ENCODE results near the gene BICC1. TPM values are rescaled to one million over a fixed set of nuclear protein-coding genes. Genes with fewer than 3 reads are reported as not detected.

Gene BICC1
- total RNA-seq, 2 donors from 2014 or later: 35.3 to 42.0 TPM

DNA sequence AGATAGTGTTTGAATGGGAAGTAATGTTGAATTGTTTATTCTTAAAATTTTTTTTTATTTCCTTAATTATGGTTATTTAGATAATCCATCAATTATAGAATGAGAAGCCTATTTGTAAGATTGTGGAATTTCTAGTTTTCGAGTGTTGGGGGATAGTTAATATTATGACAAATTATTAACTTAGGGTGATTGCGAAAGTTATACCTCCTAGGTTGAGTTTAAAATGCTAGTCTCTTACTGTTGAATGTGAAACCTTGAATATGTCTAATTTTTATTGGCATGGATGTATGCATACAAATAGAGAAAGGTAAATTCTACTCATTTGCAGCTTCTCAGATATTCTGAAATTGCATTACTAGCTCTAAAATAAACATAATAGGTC is 43.2 kb downstream of the BICC1 start:
- H3K4me1 ChIP-seq: no peaks in the 10 kb centered on the region
- no peak for TF ChIP-seq POLR2A (IDR thresholded peaks at IDR 0.05)
- TF ChIP-seq, protein P1, sequence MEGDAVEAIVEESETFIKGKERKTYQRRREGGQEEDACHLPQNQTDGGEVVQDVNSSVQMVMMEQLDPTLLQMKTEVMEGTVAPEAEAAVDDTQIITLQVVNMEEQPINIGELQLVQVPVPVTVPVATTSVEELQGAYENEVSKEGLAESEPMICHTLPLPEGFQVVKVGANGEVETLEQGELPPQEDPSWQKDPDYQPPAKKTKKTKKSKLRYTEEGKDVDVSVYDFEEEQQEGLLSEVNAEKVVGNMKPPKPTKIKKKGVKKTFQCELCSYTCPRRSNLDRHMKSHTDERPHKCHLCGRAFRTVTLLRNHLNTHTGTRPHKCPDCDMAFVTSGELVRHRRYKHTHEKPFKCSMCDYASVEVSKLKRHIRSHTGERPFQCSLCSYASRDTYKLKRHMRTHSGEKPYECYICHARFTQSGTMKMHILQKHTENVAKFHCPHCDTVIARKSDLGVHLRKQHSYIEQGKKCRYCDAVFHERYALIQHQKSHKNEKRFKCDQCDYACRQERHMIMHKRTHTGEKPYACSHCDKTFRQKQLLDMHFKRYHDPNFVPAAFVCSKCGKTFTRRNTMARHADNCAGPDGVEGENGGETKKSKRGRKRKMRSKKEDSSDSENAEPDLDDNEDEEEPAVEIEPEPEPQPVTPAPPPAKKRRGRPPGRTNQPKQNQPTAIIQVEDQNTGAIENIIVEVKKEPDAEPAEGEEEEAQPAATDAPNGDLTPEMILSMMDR (IDR thresholded peaks at IDR 0.05): no peak
- H3K36me3 ChIP-seq (replicated peaks in 1 of 2; ENCODE audit: insufficient read depth in 1 of 2, low read depth in 2 of 2): no peaks in the 10 kb centered on the region
- 35 to 36% methylated on average over 2 of the region's 2 CpGs for WGBS, 2 donors
- ATAC-seq: no peak
- no peak overlapping the region for H3K4me3 ChIP-seq
- H3K27me3 ChIP-seq: no peaks in the 10 kb centered on the region
- intact Hi-C loops (cut with DNase I): no loop called here
- no peak for DNase-seq
- H3K27ac ChIP-seq: peak overlapping the region in 2 of 4 donors; percentile 23 to 39
- peaks cover 0 to 12% (median 0%) of the 10 kb centered on the region in 3 donors for H3K9me3 ChIP-seq

DNA sequence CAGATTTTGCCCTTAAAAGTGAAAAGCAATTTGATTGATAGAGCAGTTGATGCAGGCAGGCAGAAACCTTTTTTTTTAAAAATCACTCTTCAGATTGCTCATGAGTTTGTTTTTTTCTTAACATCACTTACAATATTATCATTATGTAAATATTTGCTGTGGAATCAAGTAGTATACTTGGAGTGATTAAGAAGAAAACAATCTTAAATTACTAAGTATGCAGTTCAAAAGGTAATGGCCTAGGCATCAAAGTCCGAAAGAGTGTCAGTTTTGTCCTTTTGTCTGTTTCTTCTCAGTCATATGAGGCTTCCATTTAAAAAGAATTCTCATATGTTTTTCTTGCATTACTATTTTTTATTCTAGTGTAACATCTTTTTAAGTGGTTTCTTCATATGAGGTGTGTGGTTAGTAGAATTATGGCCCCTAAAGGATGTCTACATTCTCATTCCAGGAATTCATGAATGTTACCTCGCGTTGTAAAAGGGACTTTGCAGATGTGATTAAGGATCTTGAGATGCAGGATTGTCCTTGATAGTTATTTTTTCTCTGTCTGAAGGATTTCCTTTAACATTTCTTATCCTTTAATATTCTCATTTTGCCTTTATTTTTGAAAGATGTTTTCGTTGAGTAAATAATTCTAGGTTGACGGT is 44.0 kb downstream of the BICC1 start:
- TF ChIP-seq, protein P1 (IDR thresholded peaks at IDR 0.05): no peak
- TF ChIP-seq POLR2A (IDR thresholded peaks at IDR 0.05): no peak
- Histone ChIP-seq H3K27ac (peak overlapping the region in 2 of 4 donors; percentile 23 to 39), H3K27me3 (no peaks in the 10 kb centered on the region), H3K4me3 (no peak overlapping the region), H3K36me3 (replicated peaks in 1 of 2; ENCODE audit: insufficient read depth in 1 of 2, low read depth in 2 of 2) (no peaks in the 10 kb centered on the region), H3K9me3 (peaks cover 0 to 12% (median 0%) of the 10 kb centered on the region in 3 donors), H3K4me1 (no peaks in the 10 kb centered on the region)
- WGBS, 2 donors: 65 to 74% methylated on average over 5 of the region's 5 CpGs
- intact Hi-C loops (cut with DNase I): no loop called here
- DNase-seq (no peak), ATAC-seq (no peak)

DNA sequence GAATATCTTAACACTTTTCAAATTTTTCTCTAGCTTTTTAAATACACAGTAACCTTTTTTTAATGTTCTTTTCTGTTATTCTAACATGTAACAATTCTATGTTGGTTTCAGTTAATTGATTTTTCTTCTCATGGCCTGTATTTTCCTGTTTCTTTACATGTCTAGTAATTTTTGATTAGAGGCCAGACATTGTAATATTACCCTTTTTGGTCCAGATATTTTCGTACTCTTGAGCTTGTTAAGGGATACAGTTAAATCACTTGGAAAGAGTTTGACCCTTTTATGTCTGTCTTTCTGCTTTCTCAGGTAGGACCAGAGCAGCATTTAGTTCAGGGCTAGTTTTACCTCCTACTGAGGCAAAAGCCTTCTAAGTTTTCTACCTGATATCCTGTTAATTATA is 45.0 kb downstream of the BICC1 start:
- TF ChIP-seq, protein P1 (IDR thresholded peaks at IDR 0.05): no peak
- no peak for TF ChIP-seq POLR2A (IDR thresholded peaks at IDR 0.05)
- DNase-seq (no peak), ATAC-seq (no peak)
- H3K9me3 ChIP-seq: peaks cover 0 to 14% (median 0%) of the 10 kb centered on the region in 3 donors
- no peaks in the 10 kb centered on the region for H3K4me1 ChIP-seq
- no peak overlapping the region for H3K27ac ChIP-seq
- H3K27me3 ChIP-seq: no peaks in the 10 kb centered on the region
- H3K36me3 ChIP-seq (replicated peaks in 1 of 2; ENCODE audit: insufficient read depth in 1 of 2, low read depth in 2 of 2): no peaks in the 10 kb centered on the region
- no peak overlapping the region for H3K4me3 ChIP-seq
- intact Hi-C loops (cut with DNase I): no loop called here
- WGBS, 2 donors: 47 to 64% methylated on average over 1 of the region's 1 CpG

DNA sequence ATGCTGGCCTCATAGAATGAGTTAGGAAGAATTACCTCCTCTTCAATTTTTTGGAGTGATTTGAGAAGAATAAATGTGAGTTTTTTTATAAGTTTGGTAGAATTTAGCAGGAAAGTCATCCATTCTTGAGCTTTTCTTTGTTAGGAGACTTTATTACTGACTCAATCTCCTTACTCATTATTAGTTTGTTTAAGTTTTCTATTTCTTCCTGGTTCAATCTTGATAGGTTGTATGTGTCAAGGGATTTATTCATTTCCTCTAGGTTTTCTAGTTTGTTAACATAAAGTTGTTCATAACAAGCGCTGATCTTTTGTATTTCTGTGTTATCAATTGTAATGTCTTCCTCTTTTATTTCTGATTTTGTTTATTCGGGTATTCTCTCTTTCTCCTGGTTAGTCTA is 47.4 kb downstream of the BICC1 start:
- H3K27me3 ChIP-seq: no peaks in the 10 kb centered on the region
- peaks cover 0 to 17% (median 0%) of the 10 kb centered on the region in 3 donors for H3K9me3 ChIP-seq
- DNase-seq (no peak), ATAC-seq (no peak)
- H3K36me3 ChIP-seq (replicated peaks in 1 of 2; ENCODE audit: insufficient read depth in 1 of 2, low read depth in 2 of 2): no peaks in the 10 kb centered on the region
- 64 to 71% methylated on average over 2 of the region's 2 CpGs for WGBS, 2 donors
- TF ChIP-seq POLR2A (IDR thresholded peaks at IDR 0.05): no peak
- TF ChIP-seq, protein P1 (IDR thresholded peaks at IDR 0.05): no peak
- H3K27ac ChIP-seq: no peak overlapping the region
- intact Hi-C loops (cut with DNase I): no loop called here
- no peaks in the 10 kb centered on the region for H3K4me1 ChIP-seq
- no peak overlapping the region for H3K4me3 ChIP-seq

DNA sequence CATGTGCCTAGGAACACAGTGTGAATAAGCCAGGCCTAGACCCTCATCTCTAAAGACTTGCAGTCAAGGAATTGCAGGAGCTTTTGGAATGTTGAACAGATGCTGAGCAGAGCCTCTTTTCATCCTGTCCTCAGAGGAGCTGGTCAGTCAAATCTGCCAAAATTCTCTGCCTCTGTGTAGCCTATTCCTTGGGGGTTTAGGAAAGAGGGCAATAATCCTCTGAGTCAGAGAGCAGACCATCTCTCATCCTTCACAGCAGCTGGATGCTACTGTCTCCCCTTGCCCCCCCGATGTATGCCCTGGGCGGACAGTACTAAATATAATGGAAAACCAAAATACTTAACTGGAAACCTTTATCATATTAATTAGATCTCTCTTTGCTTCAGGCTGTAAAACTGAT is 52.6 kb downstream of the BICC1 start:
- DNase-seq (no peak), ATAC-seq (no peak)
- Histone ChIP-seq H3K4me1 (peaks cover 8% of the 10 kb centered on the region), H3K27ac (no peak overlapping the region), H3K36me3 (replicated peaks in 1 of 2; ENCODE audit: insufficient read depth in 1 of 2, low read depth in 2 of 2) (no peaks in the 10 kb centered on the region), H3K27me3 (no peaks in the 10 kb centered on the region), H3K9me3 (peaks cover 0 to 5% (median 0%) of the 10 kb centered on the region in 3 donors), H3K4me3 (no peak overlapping the region)
- intact Hi-C loops (cut with DNase I): no loop called here
- TF ChIP-seq, protein P1 (IDR thresholded peaks at IDR 0.05): no peak
- TF ChIP-seq POLR2A (IDR thresholded peaks at IDR 0.05): no peak
- 81 to 83% methylated on average over 2 of the region's 2 CpGs for WGBS, 2 donors
